T-helper 1 cell treated with Interleukin-12 subunit alpha and Interleukin-12 subunit beta and Interleukin-4 antibody, amounts not matched to agents 30 ng/mL and 1 ng/mL, for 36 hours (primary cell): Measurements from ENCODE around the gene HTT. TPM values are rescaled to one million over a fixed set of nuclear protein-coding genes. Genes with fewer than 3 reads are reported as not detected.

ENCODE experiments used
- intact Hi-C: fragments of 100-400 bp; cut with micrococcal nuclease; formaldehyde crosslinking; loops from one replicate; pipeline ENCODE4 v1.15.1; 2024
- total RNA-seq: library from RNA; stranded (reverse); gene quantifications from 2 replicates; pipeline ENCODE4 v1.2.3, GENCODE V29; 2022

Gene HTT
- total RNA-seq = 78.0 and 79.1 TPM in 2 replicates

DNA sequence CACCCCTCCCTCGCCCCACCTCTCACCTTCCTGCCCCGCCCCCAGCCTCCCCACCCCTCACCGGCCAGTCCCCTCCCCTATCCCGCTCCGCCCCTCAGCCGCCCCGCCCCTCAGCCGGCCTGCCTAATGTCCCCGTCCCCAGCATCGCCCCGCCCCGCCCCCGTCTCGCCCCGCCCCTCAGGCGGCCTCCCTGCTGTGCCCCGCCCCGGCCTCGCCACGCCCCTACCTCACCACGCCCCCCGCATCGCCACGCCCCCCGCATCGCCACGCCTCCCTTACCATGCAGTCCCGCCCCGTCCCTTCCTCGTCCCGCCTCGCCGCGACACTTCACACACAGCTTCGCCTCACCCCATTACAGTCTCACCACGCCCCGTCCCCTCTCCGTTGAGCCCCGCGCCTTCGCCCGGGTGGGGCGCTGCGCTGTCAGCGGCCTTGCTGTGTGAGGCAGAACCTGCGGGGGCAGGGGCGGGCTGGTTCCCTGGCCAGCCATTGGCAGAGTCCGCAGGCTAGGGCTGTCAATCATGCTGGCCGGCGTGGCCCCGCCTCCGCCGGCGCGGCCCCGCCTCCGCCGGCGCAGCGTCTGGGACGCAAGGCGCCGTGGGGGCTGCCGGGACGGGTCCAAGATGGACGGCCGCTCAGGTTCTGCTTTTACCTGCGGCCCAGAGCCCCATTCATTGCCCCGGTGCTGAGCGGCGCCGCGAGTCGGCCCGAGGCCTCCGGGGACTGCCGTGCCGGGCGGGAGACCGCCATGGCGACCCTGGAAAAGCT lies at the start of gene HTT, which contains the start of gene HTT-AS:
HTT (plus strand) TSS at position 604 of the 768 bp plus-strand sequence; CDS start at position 749, 145 bp downstream.
HTT-AS (minus strand) TSS at position 461 of the 768 bp plus-strand sequence.
- intact Hi-C loops = loop anchor here (1.0 to 10.0 kb wide), 11 partner anchors 27 to 1282 kb away; partner anchors contain the start of genes CFAP99, FAM193A, FGFR3 and GRK4

DNA sequence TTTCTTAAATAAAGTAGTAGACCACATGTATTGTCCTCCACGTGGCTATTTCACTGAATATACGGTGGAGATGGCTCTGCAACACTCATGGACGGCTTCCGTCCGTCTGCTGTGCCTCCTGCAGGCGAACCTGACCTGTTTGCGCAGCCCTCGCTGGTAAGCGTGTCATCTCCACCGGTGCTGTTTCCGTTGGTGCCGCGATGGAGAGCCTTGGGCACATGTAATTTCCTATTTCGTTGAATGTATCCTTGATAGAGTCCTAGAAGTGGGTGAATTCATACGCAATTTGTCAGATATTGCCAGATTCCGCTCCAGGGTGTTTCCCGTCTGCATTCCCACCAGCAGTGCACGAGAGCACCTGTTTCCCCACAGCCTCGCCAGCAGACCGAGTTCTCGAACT lies 48.6 kb upstream of the HTT start:
- intact Hi-C loops = no loop called here

DNA sequence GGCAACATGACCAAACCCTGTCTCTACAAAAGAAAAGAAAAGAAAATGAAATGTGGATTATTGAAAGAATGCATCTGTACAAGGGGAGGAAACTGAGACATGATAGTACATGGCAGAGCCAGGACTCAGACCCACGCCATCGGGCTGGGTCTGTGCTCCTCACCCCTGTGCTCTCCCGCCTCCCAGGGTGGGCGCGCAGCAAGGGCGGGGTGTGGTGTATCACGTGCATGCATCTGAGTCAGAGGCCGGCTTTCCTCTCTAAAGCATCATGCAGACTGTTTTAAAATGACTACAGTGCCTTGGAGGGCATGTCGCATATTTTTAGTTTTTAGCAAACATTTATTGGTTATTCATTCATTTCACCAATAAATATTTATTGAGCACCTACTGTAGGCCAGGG lies 47.9 kb upstream of the HTT start:
- intact Hi-C loops = no loop called here

DNA sequence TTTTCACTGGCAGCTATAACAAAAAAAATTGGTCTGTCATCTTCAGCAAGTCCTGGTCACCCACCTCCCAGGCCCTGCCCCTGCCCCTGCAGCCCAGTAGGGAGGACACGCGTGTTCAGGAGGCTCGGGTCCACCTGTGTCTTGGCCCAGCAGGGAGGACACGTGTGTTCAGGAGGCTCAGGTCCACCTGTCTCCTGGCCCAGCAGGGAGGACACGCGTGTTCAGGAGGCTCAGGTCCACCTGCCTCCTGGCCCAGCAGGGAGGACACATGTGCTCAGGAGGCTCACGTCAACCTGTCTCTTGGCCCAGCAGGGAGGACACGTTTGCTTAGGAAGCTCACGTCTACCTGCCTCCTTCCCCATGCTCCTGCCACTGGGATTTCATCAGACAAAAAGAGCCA lies 45.0 kb upstream of the HTT start:
- intact Hi-C loops = no loop called here

DNA sequence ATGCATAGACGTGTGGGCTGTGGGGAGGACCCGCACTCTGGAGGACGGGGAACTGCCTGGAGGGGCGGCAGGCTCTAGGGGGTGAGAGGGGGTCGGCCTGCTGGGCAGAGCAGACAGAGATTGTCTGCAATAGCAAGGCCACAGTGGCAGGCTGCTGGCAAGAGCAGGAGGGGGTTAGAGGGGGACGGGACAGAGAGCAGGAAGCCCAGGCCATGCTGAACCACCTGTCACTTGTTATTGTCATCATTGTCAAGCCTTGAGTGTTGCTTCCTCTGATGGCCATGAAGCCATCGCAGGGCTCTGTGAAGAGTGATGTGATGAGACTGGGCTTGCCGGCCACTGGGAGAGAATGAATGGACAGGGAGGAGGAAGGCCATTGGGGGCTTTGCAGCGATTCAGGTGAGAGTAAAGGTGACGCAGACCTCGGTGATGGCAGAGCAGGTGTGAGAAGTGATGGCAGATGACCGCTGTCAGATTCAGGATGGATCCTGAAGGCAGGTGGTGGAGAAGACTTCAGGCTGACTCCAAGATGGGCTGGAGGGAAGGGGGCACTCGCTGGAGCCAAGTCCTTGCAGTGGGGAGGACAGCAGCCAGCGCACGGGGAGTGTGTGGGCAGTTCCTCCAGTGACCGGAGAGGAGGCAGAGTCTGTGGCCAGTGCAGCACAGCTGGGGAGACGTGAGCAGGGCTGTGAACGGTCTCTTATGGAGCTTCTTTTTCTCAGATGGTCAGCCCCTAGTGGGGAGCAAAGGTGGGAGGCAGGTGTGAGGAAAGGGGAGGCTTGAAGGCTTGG lies 43.7 kb upstream of the HTT start:
- intact Hi-C loops = no loop called here

DNA sequence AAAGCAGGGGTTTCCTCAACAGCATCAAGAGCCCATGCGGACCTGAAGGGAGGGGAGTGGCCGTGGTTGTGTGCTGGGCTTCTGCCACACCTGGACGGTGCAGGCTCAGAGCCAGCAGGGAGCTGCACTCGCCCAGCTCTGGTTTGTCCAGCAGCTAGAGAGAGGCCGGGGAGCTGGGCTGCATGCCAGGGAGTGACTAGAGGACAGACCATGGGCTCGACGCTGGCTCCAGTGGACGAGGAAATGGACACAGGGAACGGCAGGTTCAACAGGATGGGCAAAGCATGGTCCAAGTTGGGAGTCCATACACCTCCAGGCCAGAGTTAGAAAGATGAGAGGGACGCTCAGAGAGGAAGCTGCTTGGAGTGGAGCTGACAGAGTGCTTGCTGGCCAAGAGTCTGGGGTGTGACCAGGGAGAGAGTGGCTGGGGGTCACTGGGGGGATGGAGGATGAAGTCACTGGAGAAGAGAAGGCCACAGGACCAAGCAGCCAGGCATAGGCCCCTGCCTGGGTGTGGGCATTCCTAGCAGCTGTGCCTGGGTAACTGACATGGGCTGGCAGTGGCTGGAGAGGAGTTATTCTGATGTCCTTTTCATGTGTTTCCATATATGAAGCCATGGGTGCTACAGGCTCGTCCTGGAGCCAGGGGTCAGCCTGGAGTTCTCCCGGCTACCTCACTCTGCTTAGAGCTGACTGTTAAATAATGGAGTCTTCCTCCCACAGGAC lies 43.0 kb upstream of the HTT start:
- intact Hi-C loops = no loop called here

DNA sequence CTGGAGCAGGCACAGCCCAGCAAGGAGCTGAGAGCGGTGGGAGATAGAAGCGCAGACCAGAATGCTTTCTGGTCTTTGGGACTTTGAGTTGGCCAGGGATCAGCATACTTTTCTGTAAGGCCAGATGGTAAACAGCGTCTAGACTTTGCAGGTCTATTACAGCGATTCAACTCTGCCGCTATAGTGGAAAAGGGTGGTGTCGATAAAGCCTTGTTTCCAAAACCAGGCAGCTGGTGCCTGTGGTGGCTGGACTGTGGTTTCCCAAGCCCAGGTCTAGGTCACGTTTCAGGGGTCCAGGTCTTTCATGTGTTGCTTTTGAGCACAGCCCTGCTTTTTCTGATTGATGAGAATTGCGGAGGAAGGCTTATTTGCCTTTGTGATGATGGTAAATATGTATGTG lies 40.2 kb upstream of the HTT start:
- intact Hi-C loops = no loop called here

DNA sequence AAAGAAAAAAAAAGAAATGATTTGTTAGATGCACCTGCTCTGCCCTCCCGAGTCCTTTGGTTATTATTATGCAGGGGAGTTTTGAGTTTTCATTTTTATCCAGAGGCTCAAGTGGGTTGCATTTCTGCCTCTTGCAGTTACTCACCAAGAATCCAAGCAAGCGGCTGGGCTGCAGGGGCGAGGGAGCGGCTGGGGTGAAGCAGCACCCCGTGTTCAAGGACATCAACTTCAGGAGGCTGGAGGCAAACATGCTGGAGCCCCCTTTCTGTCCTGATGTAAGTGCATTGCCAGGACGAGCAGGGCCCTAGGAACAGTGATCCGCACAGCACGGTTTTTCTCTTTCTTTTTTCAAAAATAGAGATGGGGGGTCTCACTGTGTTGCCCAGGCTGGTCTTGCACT lies 39.2 kb upstream of the HTT start:
- intact Hi-C loops = no loop called here

DNA sequence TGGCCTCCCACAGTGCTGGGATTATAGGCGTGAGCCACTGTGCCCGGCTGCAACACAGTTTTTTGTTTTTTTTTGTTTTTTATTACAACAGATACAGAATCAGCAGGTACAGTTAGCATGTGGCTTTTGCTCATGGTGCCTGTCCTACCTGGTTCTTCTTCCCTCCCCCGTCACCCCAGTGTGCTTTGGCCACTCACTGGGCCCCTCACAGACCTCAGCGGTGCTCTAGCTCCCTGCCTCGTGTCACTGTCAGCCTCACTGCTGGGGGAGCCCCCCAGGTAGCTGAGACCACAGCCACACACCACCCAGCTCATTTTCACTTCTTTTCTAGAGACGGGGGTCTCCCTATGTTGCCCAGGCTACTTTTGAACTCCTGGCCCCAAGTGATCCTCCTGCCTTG lies 38.8 kb upstream of the HTT start:
- intact Hi-C loops = no loop called here

DNA sequence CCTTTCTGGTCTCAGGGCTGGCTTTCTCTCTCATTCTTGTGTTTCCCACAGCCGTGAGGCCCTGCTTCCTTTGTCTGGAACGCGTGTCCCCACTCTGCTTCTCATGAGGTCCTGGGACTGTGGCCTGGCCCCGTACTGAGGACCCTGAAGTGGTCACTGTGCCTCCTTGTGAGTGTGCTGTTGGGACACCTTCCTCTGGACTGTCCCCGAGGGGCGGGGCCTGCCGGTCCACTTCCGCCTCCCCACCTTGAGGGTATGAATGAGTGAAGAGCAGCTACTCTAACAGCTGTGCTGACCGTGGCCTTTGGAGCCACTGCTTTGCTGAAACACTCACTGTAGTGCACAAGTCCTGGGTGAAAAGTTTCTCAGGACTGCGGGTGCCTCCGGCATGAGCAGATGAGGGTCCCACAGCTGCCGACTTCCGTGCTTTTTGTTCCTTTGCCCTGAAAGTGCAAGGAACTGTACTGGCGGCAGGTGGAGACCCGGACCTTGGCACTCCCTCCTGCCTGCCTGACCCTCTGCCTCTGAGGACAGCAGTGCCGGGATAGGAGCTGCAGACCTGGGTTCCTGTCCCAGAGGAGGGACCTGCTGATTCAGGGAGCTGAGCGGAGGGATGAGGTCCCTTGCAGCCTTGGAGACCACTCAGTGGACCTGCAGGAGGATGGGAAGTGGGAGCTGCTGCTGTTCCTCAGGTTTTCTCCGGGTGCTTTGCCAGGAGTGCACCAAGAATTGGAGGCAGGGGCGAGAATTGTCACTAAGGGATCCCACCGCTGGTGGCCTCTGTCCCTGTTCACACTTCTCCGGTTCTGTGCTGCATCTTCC lies 38.1 kb upstream of the HTT start:
- intact Hi-C loops = no loop called here

DNA sequence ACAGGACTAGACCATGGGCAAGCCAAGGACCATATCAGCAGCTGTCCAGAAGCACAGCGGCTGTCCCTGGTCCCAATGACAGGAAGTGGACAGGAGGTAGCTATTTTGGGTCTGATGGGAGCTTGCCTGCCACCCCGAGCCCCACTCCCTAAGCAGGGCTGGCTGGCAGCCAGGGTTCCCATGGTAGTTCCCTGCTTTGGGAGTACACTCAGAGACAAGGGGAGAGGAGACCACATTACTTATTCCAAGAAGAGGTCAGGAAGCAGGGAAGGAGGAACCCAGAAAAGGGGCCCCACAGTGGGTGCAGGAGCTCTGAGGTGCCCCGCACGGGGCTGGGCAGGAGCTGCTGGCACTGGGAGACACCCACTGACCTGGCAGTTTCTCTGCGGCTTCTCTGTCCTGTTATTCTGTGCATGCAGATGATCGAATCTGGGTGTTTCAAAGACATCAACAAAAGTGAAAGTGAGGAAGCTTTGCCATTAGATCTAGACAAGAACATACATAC lies 36.5 kb upstream of the HTT start:
- intact Hi-C loops = loop anchor here (1.0 kb wide), 3 partner anchors 60 to 274 kb away; no protein-coding TSS in a partner anchor

DNA sequence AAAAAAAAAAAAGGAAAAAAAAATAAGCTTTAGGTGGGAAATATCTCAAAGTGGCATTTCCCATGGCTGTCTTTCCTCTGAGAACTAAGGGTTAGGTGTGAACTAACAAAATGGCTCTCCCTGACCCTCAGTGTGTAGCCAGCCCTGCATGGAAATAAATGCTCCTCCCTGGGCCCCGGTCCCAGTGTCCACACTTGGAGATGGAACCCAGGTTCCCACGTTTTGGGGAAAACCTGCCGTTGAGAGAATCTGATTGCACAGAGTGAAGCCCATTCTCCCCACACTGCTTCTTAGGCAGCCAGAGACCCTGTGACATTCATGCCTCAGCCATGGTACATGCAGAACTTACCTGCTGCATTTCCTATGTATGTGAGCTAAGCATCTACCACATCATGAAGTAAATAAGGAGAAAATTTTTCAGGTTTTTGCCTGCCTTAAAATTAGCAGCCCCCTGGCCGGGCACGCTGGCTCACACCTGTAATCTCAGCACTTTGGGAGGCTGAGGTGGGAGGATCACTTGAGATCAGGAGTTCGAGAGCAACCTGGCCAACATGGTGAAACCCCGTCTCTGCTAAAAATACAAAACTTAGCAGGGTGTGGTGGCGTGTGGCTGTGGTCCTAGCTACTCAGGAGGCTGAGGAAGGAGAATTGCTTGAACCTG lies 34.6 kb upstream of the HTT start:
- intact Hi-C loops = loop anchor here (2.0 kb wide), 1 partner anchor 283 kb away; the partner anchor contains the start of gene TNIP2

DNA sequence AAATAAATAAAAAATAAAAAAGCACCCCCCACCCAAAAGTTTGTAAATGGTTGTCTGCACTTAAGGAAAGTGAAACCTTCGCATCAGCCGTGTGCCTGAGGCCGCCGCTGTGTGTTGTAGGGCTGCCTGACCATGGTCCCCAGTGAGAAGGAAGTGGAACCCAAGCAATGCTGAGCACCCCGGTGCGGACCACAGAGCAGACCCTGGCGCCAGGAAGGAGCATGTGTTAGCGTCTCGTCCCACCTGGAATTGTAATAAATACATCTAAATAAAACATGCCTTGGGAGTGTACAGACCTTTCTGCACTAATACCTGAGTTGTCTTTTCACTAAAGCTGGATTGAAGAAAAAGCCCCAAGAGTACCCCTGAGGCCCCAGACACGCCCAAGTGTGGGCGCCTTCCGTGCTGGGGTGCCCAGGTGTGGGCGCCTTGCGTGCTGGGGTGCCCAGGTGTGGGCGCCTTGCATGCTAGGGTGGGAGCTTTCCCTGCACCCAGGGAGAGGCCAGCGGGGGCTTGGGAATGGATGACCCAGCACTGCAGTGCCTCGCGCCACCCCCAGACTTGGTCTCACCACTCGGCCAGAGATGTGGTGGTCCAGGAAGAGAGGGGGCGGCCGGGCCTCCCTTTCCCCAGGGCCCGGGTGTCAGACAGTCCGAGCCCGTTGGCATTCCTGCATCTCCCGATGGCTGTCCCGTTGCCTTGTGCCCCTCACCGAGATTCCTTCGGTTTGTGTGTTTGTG lies 33.9 kb upstream of the HTT start:
- intact Hi-C loops = loop anchor here (2.0 kb wide), 1 partner anchor 284 kb away; the partner anchor contains the start of gene TNIP2

DNA sequence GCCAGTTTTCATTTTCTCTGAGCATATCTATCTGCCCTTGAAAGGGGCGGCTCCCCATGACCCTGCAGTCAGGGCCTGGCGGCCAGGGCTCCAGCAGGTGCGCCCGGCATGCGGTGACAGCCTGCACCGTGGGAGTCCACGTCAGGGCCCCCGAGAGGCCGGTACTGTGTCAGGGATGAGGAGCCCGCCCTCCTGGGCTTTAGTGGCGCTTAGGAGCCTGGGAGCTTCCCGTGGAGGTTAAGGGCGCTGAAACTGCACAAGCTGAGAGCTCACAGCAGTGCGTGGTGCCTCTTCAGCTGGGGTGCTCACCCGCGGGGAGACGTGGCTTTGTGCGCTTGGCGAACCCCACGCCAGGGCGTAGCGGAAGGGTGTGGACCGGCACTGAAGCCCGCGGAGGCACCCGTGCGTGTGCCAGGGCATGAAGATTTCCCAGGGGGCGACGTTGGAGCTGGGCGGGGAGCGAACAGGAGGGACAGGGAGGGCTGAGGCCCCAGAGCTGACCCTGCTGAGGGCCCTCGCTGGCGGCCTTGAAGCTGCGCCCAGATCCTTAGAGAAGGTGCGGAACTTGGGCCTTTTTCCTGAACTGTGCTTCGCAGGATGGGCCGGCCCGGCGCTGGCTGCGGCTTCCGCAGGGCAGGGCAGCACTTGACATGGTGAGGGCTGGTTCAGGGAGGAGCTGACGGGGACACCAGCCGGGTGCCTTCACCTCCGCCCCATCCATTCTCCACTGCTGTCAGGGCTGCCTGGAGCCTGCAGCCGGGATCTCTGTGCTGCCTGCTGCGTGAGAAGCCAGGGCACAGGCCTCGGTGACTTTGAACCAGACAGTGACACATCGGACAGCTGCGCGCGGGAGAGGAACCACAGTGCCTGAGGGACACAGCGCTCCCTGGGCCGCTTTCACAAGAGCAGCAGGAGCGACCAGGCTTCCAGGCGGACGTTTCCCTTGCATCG lies 33.0 kb upstream of the HTT start:
- intact Hi-C loops = loop anchor here (2.0 kb wide), 1 partner anchor 285 kb away; the partner anchor contains the start of gene TNIP2

DNA sequence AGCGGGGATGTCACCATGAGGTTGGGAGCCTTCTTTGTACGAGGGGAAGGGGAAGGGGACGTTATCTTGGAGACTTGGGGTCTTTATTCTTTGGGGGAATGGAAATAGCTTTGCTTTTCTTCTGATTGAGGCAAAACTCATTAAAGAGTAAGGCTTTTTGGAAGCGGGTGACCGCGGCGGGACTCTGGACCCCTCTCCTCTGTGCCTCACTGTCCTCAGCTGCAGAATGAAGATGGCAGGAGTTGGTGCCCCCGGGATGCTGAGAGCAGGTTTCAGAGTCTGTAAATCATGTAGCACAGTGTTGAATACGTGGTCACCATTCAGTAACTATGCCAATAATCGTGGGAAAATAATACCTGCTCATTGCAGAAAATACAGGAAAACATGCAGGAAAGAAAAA lies 32.3 kb upstream of the HTT start:
- intact Hi-C loops = no loop called here

DNA sequence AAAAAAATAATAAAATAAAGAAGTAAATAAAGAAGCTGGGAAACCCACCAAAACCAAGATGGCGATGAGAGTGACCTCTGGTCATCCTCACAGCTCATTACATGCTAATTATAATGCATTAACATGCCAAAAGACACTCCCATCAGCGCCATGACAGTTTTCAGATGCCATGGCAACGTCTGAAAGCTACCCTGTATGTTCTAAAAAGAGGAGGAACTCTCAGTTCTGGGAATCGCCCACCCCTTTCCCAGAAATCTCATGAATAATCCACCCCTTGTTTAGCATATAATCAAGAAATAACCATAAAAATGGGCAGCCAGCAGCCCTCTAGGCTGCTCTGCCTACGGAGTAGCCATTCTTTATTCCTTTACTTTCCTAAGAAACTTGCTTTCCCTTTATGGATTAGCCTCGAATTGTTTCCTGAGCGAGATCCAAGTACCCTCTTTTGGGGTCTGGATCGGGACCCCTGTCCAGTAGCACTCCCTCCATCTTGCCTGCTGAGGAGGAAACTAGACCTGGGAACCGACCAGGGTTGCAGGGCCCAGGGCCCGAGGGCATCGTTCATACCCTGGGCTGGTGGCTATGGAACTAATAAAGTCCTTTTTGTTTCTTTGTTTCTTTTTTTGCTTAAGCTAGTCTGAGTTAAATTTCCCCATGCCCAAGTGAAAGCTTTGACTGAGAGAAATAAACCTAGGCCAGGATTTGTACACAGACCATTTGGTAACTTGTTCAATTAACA lies 31.0 kb upstream of the HTT start:
- intact Hi-C loops = no loop called here
